ENCODE measurements around the gene UCP2.

- TF ChIP-seq CTCF (IDR thresholded peaks at IDR 0.05; ENCODE audit: low read depth, low read length) (no peak), POLR2A (IDR thresholded peaks at IDR 0.05; ENCODE audit: extremely low read depth, insufficient read length) (no peak), MYC (IDR thresholded peaks at IDR 0.05; ENCODE audit: low read depth, low read length) (peak; percentile 92)
Observed at GRCh38 chr11:73983741-73984538, 1.3 kb upstream of the UCP2 start.

All from NB4 (cell line).